Endothelial cell of umbilical vein (primary cell): ENCODE measurements around the gene TMEM81.

Experiments
- CTCF ChIP-seq, 2 donors: IDR thresholded peaks; 1 replicate in 1 of 2; 2 replicates in 1 of 2; pipeline ENCODE4 v1.5.1; 2011; ENCODE audit warnings: low read length in 2 of 2, mild to moderate bottlenecking in 2 of 2, moderate library complexity in 2 of 2, control low read depth in 1 of 2, inconsistent platforms in 1 of 2, low read depth in 1 of 2; ENCODE audit not compliant: insufficient read depth in 1 of 2; ENCODE audit errors: extremely low read depth in 1 of 2
- EZH2 ChIP-seq: IDR thresholded peaks from 2 replicates; pipeline ENCODE4 v1.6.1; 2012; ENCODE audit warnings: borderline replicate concordance, low read depth, mild to moderate bottlenecking, moderate library complexity, low read length, inconsistent platforms; ENCODE audit not compliant: severe bottlenecking
- FOS ChIP-seq: IDR thresholded peaks from 2 replicates; pipeline ENCODE4 v1.6.1; 2011; ENCODE audit warnings: mild to moderate bottlenecking, low read length, moderate library complexity, borderline replicate concordance; ENCODE audit not compliant: insufficient read depth
- GATA2 ChIP-seq: IDR thresholded peaks from 2 replicates; pipeline ENCODE4 v1.7.0; 2011; ENCODE audit warnings: low read depth, mild to moderate bottlenecking, moderate library complexity, mixed read lengths, low read length; ENCODE audit not compliant: insufficient read length, insufficient read depth
- JUN ChIP-seq: IDR thresholded peaks from 2 replicates; pipeline ENCODE4 v1.6.1; 2011; ENCODE audit warnings: borderline replicate concordance, low read depth; ENCODE audit not compliant: insufficient read length, insufficient read depth
- MAX ChIP-seq: IDR thresholded peaks from 2 replicates; pipeline ENCODE4 v1.6.1; 2011; ENCODE audit not compliant: insufficient read depth, insufficient read length
- MYC ChIP-seq: IDR thresholded peaks from one replicate; pipeline ENCODE4 v1.6.1; 2011; ENCODE audit warnings: mild to moderate bottlenecking, low read depth, low read length
- POLR2A ChIP-seq: IDR thresholded peaks from 2 replicates; pipeline ENCODE4 v1.6.1; 2012; ENCODE audit warnings: low read depth, mild to moderate bottlenecking, control low read depth, low read length
- POLR2AphosphoS5 ChIP-seq: IDR thresholded peaks from 2 replicates; pipeline ENCODE4 v1.6.1; 2012; ENCODE audit warnings: low read depth, mild to moderate bottlenecking, control low read depth, low read length, moderate library complexity; ENCODE audit not compliant: insufficient read depth

- TF ChIP-seq CTCF (IDR thresholded peaks at IDR 0.05; ENCODE audit: extremely low read depth in 1 of 2, insufficient read depth in 1 of 2, low read depth in 1 of 2, low read length in 2 of 2) = no peak
- no peak for TF ChIP-seq EZH2
- no peak for TF ChIP-seq POLR2A
- TF ChIP-seq POLR2AphosphoS5 = no peak
- TF ChIP-seq MYC = no peak
- no peak for TF ChIP-seq GATA2
- no peak for TF ChIP-seq JUN
- no peak for TF ChIP-seq FOS
- TF ChIP-seq MAX = no peak
Observed at GRCh38 chr1:205077934-205078311, 6.3 kb downstream of the TMEM81 start.
